Neuronal stem cell (in vitro differentiated cells): ENCODE results near the gene CIC.
"Not testable (repeated sequence)": the region's sequence is repeated elsewhere in the genome, so short reads cannot be mapped to it uniquely, and the experiment has no call there.

ENCODE experiments used
- DNase-seq: peaks from one replicate; pipeline ENCODE4 v3.0.0-alpha.2; 2013; ENCODE audit warnings: low spot score
- H2AFZ ChIP-seq: one replicate; pipeline ENCODE4 v1.6.1; 2013; ENCODE audit warnings: mild to moderate bottlenecking, low read length, inconsistent platforms
- H2AK5ac ChIP-seq: 2 replicates; pipeline ENCODE4 v1.6.1; 2013; ENCODE audit warnings: low read depth, mild to moderate bottlenecking, inconsistent platforms, low read length, moderate library complexity, mixed read lengths
- H2BK120ac ChIP-seq: 2 replicates; pipeline ENCODE4 v1.6.1; 2013; ENCODE audit warnings: low read depth, mild to moderate bottlenecking, inconsistent platforms, low read length, moderate library complexity, mixed read lengths
- H2BK12ac ChIP-seq: one replicate; pipeline ENCODE4 v1.6.1; 2013; ENCODE audit warnings: low read length, inconsistent platforms
- H2BK15ac ChIP-seq: 2 replicates; pipeline ENCODE4 v1.6.1; 2013; ENCODE audit warnings: mild to moderate bottlenecking, low read length, inconsistent platforms, mixed read lengths
- H2BK5ac ChIP-seq: one replicate; pipeline ENCODE4 v1.6.1; 2013; ENCODE audit warnings: inconsistent platforms, mild to moderate bottlenecking, low read length, moderate library complexity
- H3K14ac ChIP-seq: one replicate; pipeline ENCODE4 v1.6.1; 2013; ENCODE audit warnings: low read length, inconsistent platforms
- H3K18ac ChIP-seq: 2 replicates; pipeline ENCODE4 v1.6.1; 2013; ENCODE audit warnings: low read length, inconsistent platforms
- H3K23ac ChIP-seq: 2 replicates; pipeline ENCODE4 v1.6.1; 2013; ENCODE audit warnings: low read depth, mild to moderate bottlenecking, mixed read lengths, low read length, inconsistent platforms; ENCODE audit not compliant: poor library complexity
- H3K27ac ChIP-seq: replicated peaks from 3 replicates; pipeline ENCODE4 v1.5.1; 2013; ENCODE audit warnings: low read length, inconsistent platforms
- H3K27me3 ChIP-seq, 3 experiments: 2 replicates each; pipeline ENCODE4 v1.6.1; 2013; ENCODE audit warnings: low read length in 3 of 3, mild to moderate bottlenecking in 2 of 3, inconsistent platforms in 1 of 3, low read depth in 1 of 3, mixed read lengths in 1 of 3, moderate library complexity in 1 of 3; ENCODE audit not compliant: control insufficient read depth in 3 of 3, insufficient read depth in 3 of 3
- H3K36me3 ChIP-seq, 2 donors: replicated peaks in 1 of 2; 2 replicates each; pipeline ENCODE4 v1.6.1; 2013; ENCODE audit warnings: low read length in 2 of 2; ENCODE audit not compliant: control insufficient read depth in 2 of 2, insufficient read depth in 2 of 2
- H3K4ac ChIP-seq: 2 replicates; pipeline ENCODE4 v1.6.1; 2013; ENCODE audit warnings: inconsistent platforms, mild to moderate bottlenecking, low read length, moderate library complexity
- H3K4me1 ChIP-seq, 2 donors: 1 replicate in 1 of 2; 2 replicates in 1 of 2; pipeline ENCODE4 v1.6.1; 2013; ENCODE audit warnings: low read length in 2 of 2, low read depth in 1 of 2; ENCODE audit not compliant: control insufficient read depth in 2 of 2, insufficient read depth in 1 of 2
- H3K4me2 ChIP-seq: one replicate; pipeline ENCODE4 v1.6.1; 2013; ENCODE audit warnings: mild to moderate bottlenecking, low read length, inconsistent platforms; ENCODE audit not compliant: insufficient read depth, poor library complexity, severe bottlenecking
- H3K4me3 ChIP-seq, 2 donors: 2 replicates each; pipeline ENCODE4 v1.5.1; 2013; ENCODE audit warnings: low read length in 2 of 2, mild to moderate bottlenecking in 2 of 2, inconsistent platforms in 1 of 2, moderate library complexity in 1 of 2
- H3K79me1 ChIP-seq: one replicate; pipeline ENCODE4 v1.6.1; 2013; ENCODE audit warnings: low read depth, mild to moderate bottlenecking, inconsistent platforms, low read length, moderate library complexity
- H3K9ac ChIP-seq: one replicate; pipeline ENCODE4 v1.6.1; 2013; ENCODE audit warnings: mild to moderate bottlenecking, low read depth, low read length, inconsistent platforms; ENCODE audit not compliant: poor library complexity
- H3K9me3 ChIP-seq, 2 donors: replicated peaks in 1 of 2; 2 replicates each; pipeline versions ENCODE3 to v1.6.1; 2013; ENCODE audit warnings: low read length in 2 of 2, mild to moderate bottlenecking in 2 of 2, inconsistent platforms in 1 of 2, low read depth in 1 of 2, mixed read lengths in 1 of 2, moderate library complexity in 1 of 2; ENCODE audit not compliant: control insufficient read depth in 2 of 2, insufficient read depth in 1 of 2
- H4K8ac ChIP-seq: one replicate; pipeline ENCODE4 v1.6.1; 2013; ENCODE audit warnings: low read depth, mild to moderate bottlenecking, inconsistent platforms, low read length, moderate library complexity
- H4K91ac ChIP-seq: one replicate; pipeline ENCODE4 v1.6.1; 2013; ENCODE audit warnings: low read length, low read depth, mild to moderate bottlenecking, inconsistent platforms; ENCODE audit not compliant: poor library complexity
- WGBS, 2 donors: extraction: QIAGEN DNeasy Blood & Tissue Kit; methylation state at CpG; one replicate each; pipeline ENCODE4 v1.1.7; 2013; ENCODE audit warnings: missing lambda C conversion rate in 2 of 2, mixed read lengths in 1 of 2; ENCODE audit not compliant: insufficient read length in 2 of 2, insufficient replicate concordance in 1 of 2; ENCODE audit errors: extremely low coverage in 2 of 2; 5-methylcytosine and 5-hydroxymethylcytosine counted together

The CIC gene

GRCh38 chr19:42334697-42335373, 65.8 kb downstream of the CIC start:
- no peak overlapping the region for H3K27ac ChIP-seq

GRCh38 chr19:42335374-42335936, 66.4 kb downstream of the CIC start:
- peaks cover 13% of the 10 kb centered on the region for H3K79me1 ChIP-seq
- H3K23ac ChIP-seq: no peak overlapping the region
- no peak for DNase-seq
- no peak overlapping the region for H3K4me3 ChIP-seq
- no CpG with 5 or more reads among the region's 7 CpGs for WGBS, 2 donors
- H2BK12ac ChIP-seq: no peak overlapping the region
- H2AK5ac ChIP-seq: no peak overlapping the region
- H3K27ac ChIP-seq: no peak overlapping the region
- H3K4me2 ChIP-seq: no peak overlapping the region
- no peak overlapping the region for H3K18ac ChIP-seq
- no peak overlapping the region for H4K8ac ChIP-seq
- no peaks in the 10 kb centered on the region for H3K4me1 ChIP-seq
- H2BK120ac ChIP-seq: no peak overlapping the region
- H2BK15ac ChIP-seq: no peak overlapping the region
- peaks cover 7 to 48% of the 10 kb centered on the region in 2 donors for H3K36me3 ChIP-seq
- no peak overlapping the region for H3K14ac ChIP-seq
- no peak overlapping the region for H2AFZ ChIP-seq
- H4K91ac ChIP-seq: no peak overlapping the region
- no peak overlapping the region for H3K4ac ChIP-seq
- H2BK5ac ChIP-seq: no peak overlapping the region
- no peaks in the 10 kb centered on the region for H3K27me3 ChIP-seq
- H3K9me3 ChIP-seq: no peaks in the 10 kb centered on the region
- H3K9ac ChIP-seq: no peak overlapping the region

More at GRCh38 chr19:42334697-42335373, 65.8 kb downstream of the CIC start:
- Histone ChIP-seq H4K91ac (no peak overlapping the region), H3K9ac (no peak overlapping the region), H3K4me1 (no peaks in the 10 kb centered on the region), H3K14ac (no peak overlapping the region), H3K4me3 (no peak overlapping the region), H3K9me3 (no peaks in the 10 kb centered on the region), H2BK15ac (no peak overlapping the region), H3K4ac (no peak overlapping the region), H2AK5ac (no peak overlapping the region), H3K36me3 (peaks cover 7 to 45% of the 10 kb centered on the region in 2 donors), H3K4me2 (no peak overlapping the region), H2BK12ac (no peak overlapping the region), H2BK5ac (no peak overlapping the region), H3K18ac (no peak overlapping the region), H2BK120ac (no peak overlapping the region), H2AFZ (no peak overlapping the region), H3K23ac (no peak overlapping the region), H3K27me3 (no peaks in the 10 kb centered on the region), H3K79me1 (peaks cover 13% of the 10 kb centered on the region), H4K8ac (no peak overlapping the region)
- WGBS, 2 donors: no CpG with 5 or more reads among the region's 13 CpGs
- no peak for DNase-seq

- H4K8ac ChIP-seq: no peak overlapping the region
- H2BK12ac ChIP-seq: no peak overlapping the region
- H3K14ac ChIP-seq: no peak overlapping the region
- no peak overlapping the region for H2BK5ac ChIP-seq
- H3K4me2 ChIP-seq: no peak overlapping the region
- DNase-seq: no peak
- H3K9ac ChIP-seq: no peak overlapping the region
- H2AFZ ChIP-seq: no peak overlapping the region
- WGBS, 2 donors: no CpG with 5 or more reads among the region's 19 CpGs
- H3K36me3 ChIP-seq: peaks cover 7 to 48% of the 10 kb centered on the region in 2 donors
- H3K27ac ChIP-seq: no peak overlapping the region
- H2AK5ac ChIP-seq: peak overlapping the region; percentile 9
- H3K18ac ChIP-seq: no peak overlapping the region
- no peak overlapping the region for H3K4ac ChIP-seq
- H3K27me3 ChIP-seq: no peaks in the 10 kb centered on the region
- H2BK15ac ChIP-seq: no peak overlapping the region
- no peaks in the 10 kb centered on the region for H3K4me1 ChIP-seq
- no peak overlapping the region for H2BK120ac ChIP-seq
- no peaks in the 10 kb centered on the region for H3K9me3 ChIP-seq
- no peak overlapping the region for H4K91ac ChIP-seq
- H3K23ac ChIP-seq: no peak overlapping the region
- H3K79me1 ChIP-seq: peaks cover 12% of the 10 kb centered on the region
- no peak overlapping the region for H3K4me3 ChIP-seq
Observed at GRCh38 chr19:42335971-42336370, 66.9 kb downstream of the CIC start.

- H3K36me3 ChIP-seq: peaks cover 12 to 62% of the 10 kb centered on the region in 2 donors
- not testable (repeated sequence) for H3K18ac ChIP-seq, H2BK120ac ChIP-seq, H3K27ac ChIP-seq, H3K4me3 ChIP-seq, H2BK15ac ChIP-seq, H3K27me3 ChIP-seq, H3K14ac ChIP-seq, H2BK12ac ChIP-seq, H2AFZ ChIP-seq, H2AK5ac ChIP-seq, H2BK5ac ChIP-seq, H4K8ac ChIP-seq, H3K4me1 ChIP-seq, H3K23ac ChIP-seq, H3K9me3 ChIP-seq, H3K4ac ChIP-seq, H3K9ac ChIP-seq, H3K79me1 ChIP-seq, DNase-seq, H3K4me2 ChIP-seq, H4K91ac ChIP-seq
- no CpG with 5 or more reads among the region's 7 CpGs for WGBS, 2 donors
Observed at GRCh38 chr19:42339126-42339860, 70.2 kb downstream of the CIC start.
